COLO668 (cell line): Measurements from ENCODE around the gene ACTA2.
A peak's percentile ranks its signal among the peaks of the same experiment; 100 is the strongest.

Experiments
- DNase-seq: peaks from one replicate; lab custom pipeline; 2025; ENCODE audit not compliant: unreplicated experiment; lab: John Stamatoyannopoulos, UW

ACTA2 gene

DNA sequence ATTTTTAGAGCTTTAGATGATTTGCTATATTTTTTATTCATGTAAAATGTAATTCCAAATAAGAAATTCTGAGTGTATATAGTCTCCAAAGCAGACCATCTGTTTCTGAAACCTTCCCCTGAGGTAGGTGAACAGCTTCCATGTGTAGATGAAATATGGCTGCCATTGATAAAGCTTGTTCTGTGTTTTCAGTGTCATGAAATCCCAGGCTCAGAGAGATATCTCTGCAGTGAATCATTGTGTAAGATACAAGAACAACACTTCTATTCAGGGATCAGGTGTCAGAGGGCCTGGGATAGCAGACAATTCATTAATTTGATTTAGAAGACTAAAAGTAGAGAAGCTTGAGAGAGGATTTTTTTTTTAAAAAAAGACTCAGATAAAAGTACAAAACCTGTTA lies 29.1 kb downstream of the ACTA2 start:
- DNase-seq, result no peak

- no peak for DNase-seq
Measured at GRCh38 chr10:88922041-88922440, 30.5 kb downstream of the ACTA2 start.

GRCh38 chr10:88920986-88921593 lies 31.5 kb downstream of the ACTA2 start:
- DNase-seq, result no peak

DNA sequence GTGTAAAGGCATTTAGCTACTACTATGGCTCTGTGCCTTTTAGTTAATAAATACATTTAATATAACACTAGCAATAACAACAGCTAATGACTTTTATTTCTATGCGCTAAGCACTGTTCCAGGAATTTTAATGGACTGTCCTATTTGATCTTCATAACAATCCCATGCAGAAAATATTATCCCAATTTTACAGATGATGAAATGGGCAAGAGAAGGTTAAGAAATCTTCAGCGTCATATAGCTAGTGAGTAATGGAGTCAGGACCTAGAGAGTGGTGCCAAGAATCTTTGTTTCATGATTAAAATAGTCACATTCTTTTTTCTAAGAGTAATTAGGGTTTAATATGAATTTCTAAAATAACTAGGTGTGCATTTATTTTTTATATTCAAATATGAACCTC lies 32.4 kb downstream of the ACTA2 start:
- DNase-seq, result no peak

- DNase-seq, result no peak
Measured at GRCh38 chr10:88919041-88919440, 33.5 kb downstream of the ACTA2 start.

DNA sequence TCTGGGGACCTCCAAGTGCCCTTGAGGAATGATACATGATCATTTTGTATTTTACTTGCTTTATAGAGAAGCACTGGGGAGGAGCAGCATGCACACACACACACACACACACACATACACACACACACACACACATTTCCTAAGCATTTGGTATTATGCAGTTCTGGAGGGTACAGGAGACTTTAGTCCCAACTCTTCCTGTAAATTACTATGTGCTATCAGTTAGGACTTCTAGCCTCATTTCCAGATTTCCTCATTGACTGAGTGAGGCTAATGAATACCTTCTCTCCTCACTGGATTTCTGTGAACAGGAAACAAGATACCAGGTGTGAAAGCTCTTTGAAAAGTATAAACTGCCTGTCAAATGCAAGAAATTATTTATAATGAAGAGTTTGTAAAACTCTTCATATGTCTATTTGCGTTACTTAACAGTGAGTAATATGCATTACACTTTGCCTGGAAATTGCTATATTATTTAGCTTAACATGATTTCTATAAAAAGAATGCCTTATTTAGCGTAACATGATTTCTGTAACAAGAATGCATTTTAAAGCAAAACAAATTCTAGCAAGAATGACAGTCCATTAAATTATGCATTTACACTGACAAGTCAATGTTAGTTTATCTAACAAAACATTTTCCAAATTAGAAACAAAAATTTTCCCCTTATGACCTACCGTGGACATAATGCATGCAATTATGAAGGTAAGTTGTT lies 34.2 kb downstream of the ACTA2 start:
- no peak for DNase-seq

DNA sequence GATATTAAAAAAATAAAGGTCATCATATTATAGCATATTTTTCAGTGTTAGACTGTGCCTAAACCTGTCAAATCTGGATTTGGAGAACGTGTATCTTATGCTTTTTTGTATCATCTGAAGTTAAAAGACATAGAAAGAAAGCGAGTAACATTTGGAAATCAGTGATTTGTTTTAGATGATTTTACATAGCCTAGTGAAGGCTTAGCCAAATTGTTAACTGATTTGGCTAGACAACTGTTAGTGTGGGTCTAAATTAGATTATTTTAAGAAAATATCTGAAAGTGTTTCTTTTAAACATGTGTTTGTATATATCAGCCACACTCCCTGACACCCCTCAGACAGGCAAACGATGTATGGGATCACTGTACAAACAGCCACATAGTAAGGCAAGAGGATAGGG lies 35.6 kb downstream of the ACTA2 start:
- no peak for DNase-seq

- DNase-seq, result no peak
Measured at GRCh38 chr10:88916231-88916630, 36.3 kb downstream of the ACTA2 start.

- DNase-seq, result no peak
Measured at GRCh38 chr10:88915781-88916180, 36.8 kb downstream of the ACTA2 start.

DNA sequence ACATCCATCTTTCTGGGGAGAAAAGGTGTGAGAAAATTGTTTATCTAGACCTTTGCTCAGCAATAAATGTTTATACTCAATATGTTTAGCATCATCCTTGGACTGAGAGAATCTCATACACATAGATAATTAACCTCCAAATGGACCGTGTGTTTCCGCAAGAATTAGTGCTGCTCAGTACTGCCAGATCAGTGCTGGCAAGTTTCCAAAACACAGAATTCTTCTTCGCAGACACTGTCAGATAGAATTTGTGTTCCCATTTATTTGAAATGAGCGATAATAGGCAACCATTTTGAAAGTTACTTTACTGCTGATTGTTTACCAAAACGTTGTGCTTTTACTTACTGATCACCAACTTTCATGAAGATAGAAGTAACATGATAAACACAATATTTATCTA lies 38.8 kb downstream of the ACTA2 start:
- DNase-seq, result peak; percentile 2

- peak; percentile 54 for DNase-seq
Measured at GRCh38 chr10:88913127-88913526, 39.4 kb downstream of the ACTA2 start.

DNA sequence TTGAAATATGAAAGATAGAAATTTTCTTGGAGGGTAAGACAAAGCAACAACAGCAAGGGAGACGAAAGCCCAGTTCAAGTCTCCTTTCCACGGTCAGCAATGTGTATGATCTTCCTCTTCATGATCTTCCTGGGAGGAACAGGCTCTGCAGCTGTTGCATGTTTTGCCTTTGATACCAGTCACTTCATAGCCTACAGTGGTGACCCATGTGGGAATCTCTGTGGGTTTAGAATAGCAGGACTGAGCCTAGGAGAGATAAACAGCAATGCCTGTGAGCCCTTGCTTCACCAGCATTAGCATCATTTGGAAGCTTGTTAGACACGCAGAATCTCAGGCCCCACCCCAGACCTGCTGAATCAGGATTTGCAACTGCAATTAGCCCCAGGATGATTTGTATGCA lies 40.7 kb downstream of the ACTA2 start:
- no peak for DNase-seq

DNA sequence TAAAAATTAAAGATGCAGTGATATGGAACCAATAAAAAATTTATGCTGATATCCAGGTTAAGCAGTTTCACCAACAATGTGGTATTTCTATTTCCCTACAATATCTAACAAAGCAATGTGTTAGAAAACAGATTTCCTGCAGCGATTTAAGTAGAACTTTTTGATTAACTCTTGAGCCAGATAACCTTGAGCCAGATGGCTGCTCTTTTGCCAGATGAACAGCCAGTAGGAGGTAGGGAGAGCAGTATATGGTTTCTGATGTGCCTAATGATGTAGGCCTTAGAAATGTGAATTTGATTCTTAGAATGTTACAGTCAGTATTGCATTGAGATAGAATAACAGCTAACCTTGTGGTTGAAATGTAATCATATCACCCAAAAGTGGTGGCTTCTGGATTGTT lies 41.5 kb downstream of the ACTA2 start:
- no peak for DNase-seq

- no peak for DNase-seq
Measured at GRCh38 chr10:88908194-88908593, 44.4 kb downstream of the ACTA2 start.

DNA sequence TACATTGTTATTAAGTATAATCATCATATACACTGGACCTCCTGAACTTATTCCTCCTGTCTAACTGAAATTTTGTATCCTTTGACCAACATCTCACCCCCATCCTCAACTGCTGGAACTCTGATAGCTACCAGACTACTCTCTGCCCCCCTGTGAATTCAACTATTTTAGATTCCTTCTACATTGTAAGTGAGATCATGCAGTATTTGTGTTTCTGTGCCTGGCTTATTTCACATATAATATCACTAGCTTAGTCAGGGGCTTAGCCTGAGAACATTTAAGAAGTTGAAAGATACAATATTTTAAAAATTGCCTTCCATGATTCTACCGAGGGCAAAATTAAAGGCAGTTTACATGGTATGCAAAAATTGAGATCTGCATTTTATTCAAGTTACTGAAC lies 45.7 kb downstream of the ACTA2 start:
- no peak for DNase-seq

GRCh38 chr10:88903715-88904114 lies 48.9 kb downstream of the ACTA2 start:
- no peak for DNase-seq

- DNase-seq, result no peak
Measured at GRCh38 chr10:88901984-88902789, 50.4 kb downstream of the ACTA2 start.

DNA sequence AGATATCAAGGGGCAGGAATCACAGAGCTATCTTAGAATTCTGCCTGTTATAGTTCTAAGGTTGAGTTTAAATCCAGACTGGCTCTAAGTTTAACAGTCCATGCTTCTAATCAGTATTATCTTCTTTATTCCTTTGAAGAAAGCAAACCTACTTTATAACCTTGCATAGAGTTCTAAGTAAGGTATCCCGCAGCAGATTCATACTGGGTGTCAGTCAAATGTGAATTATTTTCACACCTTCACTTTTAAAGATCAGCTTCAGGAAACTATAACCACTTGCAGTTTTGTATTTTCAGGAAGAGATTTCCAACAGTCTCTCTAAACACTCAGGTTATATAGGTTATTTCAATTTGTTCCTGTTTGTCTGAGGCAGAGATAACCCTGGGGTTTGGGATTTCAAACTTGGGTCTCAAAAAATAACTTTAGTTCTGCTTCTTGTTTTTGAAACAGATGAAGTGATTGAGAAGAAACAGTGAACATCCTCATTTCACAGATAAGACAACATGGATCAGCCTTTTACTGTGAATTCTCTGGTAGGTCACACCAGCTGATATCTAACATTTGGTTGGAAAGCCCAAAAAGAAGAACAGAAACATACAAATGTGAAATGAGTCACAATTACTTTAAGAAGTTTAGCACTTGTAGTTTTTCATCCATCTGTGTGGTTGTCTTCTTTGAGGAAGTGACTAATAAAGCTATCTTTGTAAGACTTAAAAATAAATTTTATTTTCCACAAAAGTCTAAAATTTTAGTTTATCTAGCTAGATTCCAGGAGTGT lies 51.2 kb downstream of the ACTA2 start:
- no peak for DNase-seq

DNA sequence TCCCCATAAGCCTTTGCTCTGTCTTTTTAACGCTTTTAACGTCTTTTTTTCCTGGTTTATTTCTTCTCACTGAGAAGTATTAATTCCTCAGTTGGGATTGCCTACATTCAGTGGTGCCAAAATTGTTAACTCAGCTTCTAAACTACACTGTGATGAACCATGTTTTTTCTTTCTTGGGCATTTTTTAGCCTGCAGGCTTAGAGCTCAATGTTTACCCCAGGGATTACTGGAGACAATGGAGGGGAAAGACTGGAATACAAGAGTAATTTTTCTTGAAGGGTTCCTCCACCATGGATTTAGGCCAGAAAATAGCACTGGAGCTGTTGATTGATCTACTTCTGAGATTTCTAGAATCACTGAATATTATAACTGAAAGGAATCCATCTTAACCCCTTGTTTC lies 52.7 kb downstream of the ACTA2 start:
- no peak for DNase-seq

GRCh38 chr10:88898727-88899126 lies 53.8 kb downstream of the ACTA2 start:
- DNase-seq, result no peak
